SK-N-MC (cell line): ENCODE results near the gene SCPEP1.
"Not testable (repeated sequence)": the region's sequence is repeated elsewhere in the genome, so short reads cannot be mapped to it uniquely, and the experiment has no call there.

Experiments used
- DNase-seq: peaks from one replicate; pipeline ENCODE4 v3.0.0-alpha.2; 2011; ENCODE audit warnings: low read depth, low spot score
- H3K27ac ChIP-seq: fragments of 200-600 bp; sonication (generic); 2 replicates; pipeline ENCODE4 v1.5.1; 2016; ENCODE audit warnings: mixed run types
- H3K36me3 ChIP-seq: fragments of 200-600 bp; sonication (generic); 2 replicates; pipeline ENCODE4 v1.6.1; 2017; ENCODE audit warnings: antibody characterized with exemption, low read length, mixed read lengths; ENCODE audit not compliant: insufficient read depth
- H3K4me3 ChIP-seq: fragments of 200-600 bp; sonication (generic); 2 replicates; pipeline ENCODE4 v1.5.1; 2016
- H3K9ac ChIP-seq: fragments of 200-600 bp; sonication (generic); 2 replicates; pipeline ENCODE4 v1.8.0; 2017; ENCODE audit warnings: mixed run types, mixed read lengths; ENCODE audit not compliant: insufficient read length
- H3K9me3 ChIP-seq: fragments of 200-600 bp; sonication (generic); 2 replicates; pipeline ENCODE4 v1.6.1; 2017; ENCODE audit warnings: low read depth, mild to moderate bottlenecking, antibody characterized with exemption, low read length, moderate library complexity, mixed read lengths
- EZH2 ChIP-seq: fragments of 200-600 bp; sonication (generic); IDR thresholded peaks from one replicate; pipeline ENCODE4 v1.6.1; 2017; ENCODE audit warnings: antibody characterized with exemption
- FOXP2 ChIP-seq: optimal IDR thresholded peaks from 2 replicates; pipeline ENCODE3; 2011; ENCODE audit warnings: mild to moderate bottlenecking, moderate library complexity; ENCODE audit not compliant: insufficient read depth; ENCODE audit errors: extremely low read length, control extremely low read depth
- POLR2AphosphoS5 ChIP-seq: IDR thresholded peaks from 2 replicates; pipeline ENCODE4 v1.6.1; 2012; ENCODE audit warnings: mild to moderate bottlenecking, low read depth, low read length, borderline replicate concordance

The SCPEP1 gene

DNA sequence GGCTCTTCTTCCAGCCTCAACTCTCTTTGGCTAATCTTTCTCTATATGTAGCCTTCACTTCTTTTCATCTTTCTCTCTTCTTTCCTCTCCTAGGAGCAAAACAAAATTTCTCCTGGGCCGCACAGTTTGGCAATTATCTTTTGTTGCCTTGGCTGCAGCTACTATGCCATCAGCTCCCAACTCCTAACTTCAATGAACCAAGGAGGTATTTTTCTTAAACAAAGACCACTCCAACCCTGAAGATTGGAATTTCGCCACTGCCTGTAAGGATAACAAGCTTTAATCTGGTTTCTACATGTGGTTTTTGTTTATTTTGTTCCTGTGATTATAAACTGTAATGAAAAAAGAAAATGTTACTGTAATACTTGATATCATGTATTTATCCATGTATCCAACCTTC, 2.3 kb upstream of the SCPEP1 start:
- no peaks in the 10 kb centered on the region for H3K36me3 ChIP-seq
- no peak overlapping the region for H3K9ac ChIP-seq
- TF ChIP-seq POLR2AphosphoS5, result no peak
- TF ChIP-seq EZH2, result no peak
- TF ChIP-seq FOXP2, result no peak
- DNase-seq, result no peak
- no peaks in the 10 kb centered on the region for H3K9me3 ChIP-seq
- H3K27ac ChIP-seq, result no peak overlapping the region
- no peak overlapping the region for H3K4me3 ChIP-seq

- no peak for TF ChIP-seq EZH2
- TF ChIP-seq POLR2AphosphoS5, result no peak
- TF ChIP-seq FOXP2, result no peak
- Histone ChIP-seq H3K4me3 (peak overlapping the region; percentile 91), H3K9me3 (no peaks in the 10 kb centered on the region), H3K36me3 (no peaks in the 10 kb centered on the region), H3K27ac (no peak overlapping the region), H3K9ac (no peak overlapping the region)
- no peak for DNase-seq
Measured at GRCh38 chr17:56976941-56977608, 856 bp upstream of the SCPEP1 start.

- no peak for TF ChIP-seq EZH2
- no peak for TF ChIP-seq POLR2AphosphoS5
- no peak for TF ChIP-seq FOXP2
- H3K9me3 ChIP-seq, result no peaks in the 10 kb centered on the region
- H3K4me3 ChIP-seq, result peak overlapping the region; percentile 91
- H3K27ac ChIP-seq, result no peak overlapping the region
- DNase-seq, result no peak
- H3K9ac ChIP-seq, result peak overlapping the region; percentile 48
- H3K36me3 ChIP-seq, result no peaks in the 10 kb centered on the region
Measured at GRCh38 chr17:56978441-56979090, 635 bp downstream of the SCPEP1 start.

DNA sequence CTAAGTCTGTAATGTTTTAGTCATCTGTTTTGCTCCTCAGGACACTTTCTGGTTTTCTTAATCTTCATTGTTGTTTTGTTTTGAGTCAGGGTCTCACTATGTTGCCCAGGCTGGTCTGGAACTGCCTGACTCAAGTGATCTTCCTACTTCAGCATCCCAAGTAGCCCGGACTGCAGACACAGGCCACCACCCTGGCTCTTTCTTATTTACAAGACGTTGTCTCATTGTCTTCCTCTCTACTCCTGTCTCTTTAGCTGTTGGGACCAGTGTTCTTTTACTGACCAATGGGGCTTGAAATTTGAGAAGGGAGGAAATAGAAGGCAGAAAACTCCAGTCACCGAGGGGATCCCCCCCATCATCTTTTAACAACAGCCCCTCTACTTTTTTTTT, 1.2 kb downstream of the SCPEP1 start:
- Histone ChIP-seq H3K27ac (no peak overlapping the region), H3K9me3 (no peaks in the 10 kb centered on the region), H3K9ac (no peak overlapping the region), H3K36me3 (no peaks in the 10 kb centered on the region), H3K4me3 (peak overlapping the region; percentile 91; the same call in 1 of the 2 replicates)
- no peak for TF ChIP-seq FOXP2
- no peak for TF ChIP-seq POLR2AphosphoS5
- no peak for TF ChIP-seq EZH2
- DNase-seq, result no peak

- DNase-seq, H3K27ac ChIP-seq, H3K9ac ChIP-seq, H3K4me3 ChIP-seq, H3K9me3 ChIP-seq, H3K36me3 ChIP-seq: not testable (repeated sequence)
Measured at GRCh38 chr17:56980526-56980925, 2.6 kb downstream of the SCPEP1 start.

GRCh38 chr17:56982312-56982711, 4.4 kb downstream of the SCPEP1 start:
- Histone ChIP-seq H3K4me3 (no peak overlapping the region), H3K27ac (no peak overlapping the region), H3K36me3 (no peaks in the 10 kb centered on the region), H3K9ac (no peak overlapping the region), H3K9me3 (no peaks in the 10 kb centered on the region)
- DNase-seq, result no peak
- TF ChIP-seq POLR2AphosphoS5, result no peak
- TF ChIP-seq EZH2, result no peak
- TF ChIP-seq FOXP2, result no peak

DNA sequence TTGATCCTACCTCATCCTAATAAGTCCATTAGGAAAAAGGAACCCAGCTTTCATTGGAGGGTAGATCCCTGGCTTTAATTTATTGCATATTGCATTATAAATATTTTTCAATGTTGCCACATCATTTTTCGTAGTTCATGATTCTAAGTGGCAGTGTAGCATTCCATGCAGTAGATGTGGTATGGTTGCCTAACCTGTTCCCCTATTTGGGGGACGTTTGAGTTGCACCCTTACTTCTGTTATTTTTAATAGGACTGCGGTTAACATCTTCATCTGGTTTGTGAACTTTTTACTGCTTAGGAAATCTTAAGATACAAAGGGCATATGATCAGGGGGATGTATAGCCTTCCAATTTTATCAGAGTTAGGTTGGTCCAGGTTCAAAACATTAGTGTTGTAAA, 5.4 kb downstream of the SCPEP1 start:
- H3K27ac ChIP-seq, result no peak overlapping the region
- H3K4me3 ChIP-seq, result no peak overlapping the region
- DNase-seq, result no peak
- H3K9me3 ChIP-seq, result no peaks in the 10 kb centered on the region
- H3K36me3 ChIP-seq, result no peaks in the 10 kb centered on the region
- no peak overlapping the region for H3K9ac ChIP-seq
- TF ChIP-seq FOXP2 (no peak), POLR2AphosphoS5 (no peak), EZH2 (no peak)

- no peak overlapping the region for H3K4me3 ChIP-seq
- no peak overlapping the region for H3K9ac ChIP-seq
- H3K36me3 ChIP-seq, result no peaks in the 10 kb centered on the region
- no peaks in the 10 kb centered on the region for H3K9me3 ChIP-seq
- TF ChIP-seq EZH2 (no peak), FOXP2 (no peak), POLR2AphosphoS5 (no peak)
- H3K27ac ChIP-seq, result no peak overlapping the region
- no peak for DNase-seq
Measured at GRCh38 chr17:56985371-56986162, 7.6 kb downstream of the SCPEP1 start.
